Urothelium cell line (cell line): ENCODE measurements around the gene ADPRHL1.
"Not testable (repeated sequence)": the region's sequence is repeated elsewhere in the genome, so short reads cannot be mapped to it uniquely, and the experiment has no call there.

ENCODE experiments used
- DNase-seq: peaks from one replicate; pipeline ENCODE4 v3.0.0; 2011; ENCODE audit warnings: low spot score, mixed read lengths
- FAIRE-seq: peaks from 2 replicates; lab custom pipeline; 2011; peaks lifted over from hg19 to GRCh38; lab: Jason Lieb, UNC

ADPRHL1 gene

DNA sequence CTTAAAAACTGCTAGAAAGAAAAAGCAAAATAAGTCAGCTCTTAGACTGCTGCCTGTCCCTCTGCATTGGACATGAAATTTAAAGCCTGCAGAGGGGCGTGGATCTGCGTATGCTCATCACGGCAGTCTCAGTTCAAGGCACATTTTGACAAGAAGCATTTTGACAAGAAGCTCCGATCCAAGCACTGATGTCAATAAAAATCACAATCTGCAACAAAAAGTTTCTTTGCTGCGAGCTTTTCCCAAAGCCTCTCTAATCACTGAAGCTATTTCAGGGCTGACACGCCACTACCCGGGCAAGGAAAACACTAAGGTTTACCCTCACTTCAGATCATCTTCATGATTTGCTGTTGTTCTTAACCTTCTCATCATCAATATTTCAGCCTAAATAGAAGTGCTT is 29.8 kb upstream of the ADPRHL1 start:
- DNase-seq, result no peak
- FAIRE-seq, result no peak

DNA sequence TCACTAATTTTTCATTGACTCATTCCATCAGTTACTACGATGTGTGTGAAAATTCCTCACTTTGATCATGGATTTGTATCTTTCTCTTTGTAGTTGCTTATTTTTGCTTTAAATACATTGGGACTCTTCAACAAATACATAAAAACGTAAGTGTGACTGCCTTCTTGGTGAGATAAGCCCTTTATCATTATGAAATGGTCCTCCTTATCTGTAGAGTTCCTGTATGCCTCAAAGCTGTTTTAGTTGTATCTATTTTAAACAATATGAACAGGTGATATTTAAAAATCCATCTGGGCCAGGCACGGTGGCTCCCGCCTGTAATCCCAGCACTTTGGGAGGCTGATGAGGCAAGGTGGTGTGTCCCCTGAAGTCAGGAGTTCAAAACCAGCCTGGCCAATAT is 25.9 kb upstream of the ADPRHL1 start:
- no peak for DNase-seq
- no peak for FAIRE-seq

DNA sequence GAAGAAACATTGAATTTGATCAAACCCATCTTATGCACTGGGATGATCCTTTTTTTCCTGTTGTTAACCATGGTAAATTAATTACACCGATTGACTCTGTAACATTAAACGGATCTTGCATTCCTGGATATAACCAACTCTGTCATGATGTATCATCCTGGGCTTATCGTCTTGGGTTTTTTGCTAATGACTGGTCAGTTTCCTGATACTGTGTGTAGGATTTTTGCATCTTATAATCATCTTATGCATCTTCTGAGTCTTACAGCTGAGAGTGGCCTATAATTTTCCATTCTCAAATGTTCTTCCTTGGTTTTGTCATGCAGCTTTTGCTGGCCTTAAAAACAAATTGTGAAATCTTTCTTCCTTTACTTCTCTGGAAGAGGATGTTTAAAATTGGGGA is 24.4 kb upstream of the ADPRHL1 start:
- DNase-seq (no peak), FAIRE-seq (no peak)

DNA sequence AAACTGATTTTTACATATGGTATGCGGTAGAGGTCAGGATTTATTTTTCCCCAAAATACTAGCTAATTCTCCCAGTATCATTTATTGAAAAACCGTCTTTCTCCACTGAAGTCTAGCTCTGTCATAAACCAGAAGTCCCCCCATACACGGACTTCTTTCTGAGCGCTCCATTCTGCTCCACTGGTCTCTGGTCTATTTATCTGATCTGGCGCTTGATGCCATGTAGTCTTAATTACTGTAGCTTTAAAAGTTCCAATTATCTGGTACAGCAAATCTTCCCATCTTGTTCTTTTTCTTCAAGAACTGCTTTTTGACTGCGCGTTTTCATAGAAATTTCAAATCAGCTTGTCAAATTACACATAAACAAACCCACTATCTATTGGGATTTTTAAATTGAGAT is 23.5 kb upstream of the ADPRHL1 start:
- DNase-seq (no peak), FAIRE-seq (no peak)

DNA sequence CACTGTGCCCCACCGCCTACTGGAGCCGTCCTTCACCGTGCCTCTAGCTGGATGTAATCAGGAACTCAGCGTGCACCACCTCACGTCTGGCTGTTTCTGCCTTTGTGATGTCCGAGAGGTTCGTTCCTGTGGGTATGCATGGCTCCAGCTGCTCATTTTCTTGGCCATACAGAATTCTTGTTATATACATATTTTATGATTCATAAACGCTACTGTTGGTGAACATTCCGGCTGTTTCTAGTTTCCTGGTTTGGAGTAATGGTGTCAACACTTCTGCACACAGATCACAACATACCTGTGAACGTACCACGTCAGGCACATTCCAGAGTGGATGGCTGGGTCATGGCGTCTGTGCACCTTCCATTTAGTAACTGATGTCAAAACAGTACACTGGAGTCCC is 22.6 kb upstream of the ADPRHL1 start:
- DNase-seq, result no peak
- FAIRE-seq, result no peak

DNA sequence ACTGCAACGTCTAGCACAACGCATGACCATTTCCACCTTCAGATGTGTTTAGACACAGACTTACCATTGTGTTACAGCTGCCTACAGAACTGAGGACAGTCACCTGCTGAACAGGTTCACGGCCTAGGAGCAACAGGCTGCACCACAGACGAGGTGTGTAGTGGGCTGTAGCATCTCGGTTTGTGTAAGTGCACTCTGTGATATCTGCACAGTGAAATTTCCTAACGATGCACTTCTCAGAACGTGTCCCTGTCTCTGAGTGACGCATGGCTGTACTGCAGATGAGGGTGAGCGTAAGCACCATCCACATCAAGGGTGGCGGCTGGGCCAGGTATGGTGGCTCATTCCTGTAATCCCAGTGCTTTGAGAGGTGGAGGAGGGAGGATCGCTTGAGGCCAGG is 22.0 kb upstream of the ADPRHL1 start:
- DNase-seq (no peak), FAIRE-seq (peak; percentile 30)

DNA sequence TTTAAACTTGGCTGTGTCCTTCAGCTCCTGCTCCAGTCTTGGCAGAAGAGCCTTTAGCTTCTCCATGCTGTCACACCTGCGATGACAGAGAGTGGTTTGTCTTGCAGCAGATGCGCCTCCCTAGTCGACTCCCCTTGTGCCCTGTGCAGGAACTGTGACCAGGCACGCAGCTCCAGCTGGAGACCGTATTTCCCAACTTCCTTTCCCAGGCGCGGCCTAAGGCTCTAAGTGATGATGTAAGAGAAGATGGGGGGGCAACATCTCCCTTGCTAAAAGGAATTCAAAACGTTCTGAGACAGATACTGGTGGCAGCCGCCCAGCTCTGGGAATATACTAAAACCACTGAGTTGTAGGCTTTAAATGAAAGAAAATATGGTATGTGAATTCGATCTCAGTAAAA is 20.9 kb upstream of the ADPRHL1 start:
- FAIRE-seq (no peak), DNase-seq (no peak)

DNA sequence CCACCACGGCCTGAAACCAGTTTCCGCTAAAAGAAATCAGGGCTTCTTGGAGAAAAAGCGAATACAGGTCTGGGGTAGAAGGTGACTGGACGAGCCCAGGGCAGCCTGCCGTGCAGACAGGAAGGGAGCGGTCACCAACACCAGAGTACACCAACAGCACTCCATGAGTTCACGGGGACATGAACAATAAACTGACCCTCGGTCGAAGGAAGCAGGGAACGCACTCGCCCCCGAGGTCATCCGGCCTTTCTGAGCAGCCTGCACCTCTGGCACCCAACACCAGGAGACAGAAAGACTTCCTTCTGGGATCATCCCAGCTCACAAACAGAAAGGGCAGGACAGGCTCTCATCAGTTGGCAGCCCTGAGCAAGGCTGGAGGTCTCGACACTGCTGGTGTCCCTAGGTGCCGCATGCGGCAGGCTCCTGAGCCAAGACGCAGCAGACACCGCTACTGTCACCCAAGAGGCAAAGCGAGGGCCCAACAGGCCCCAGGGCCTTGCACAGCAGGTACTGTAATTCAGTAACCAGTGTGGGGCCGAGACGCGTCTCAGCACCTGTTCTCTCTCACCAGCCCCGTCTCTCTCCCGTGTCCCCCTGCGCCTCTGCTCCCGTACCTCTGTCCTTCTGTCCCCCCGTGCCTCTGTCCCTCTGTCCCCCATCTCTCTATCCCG is 19.2 kb upstream of the ADPRHL1 start:
- FAIRE-seq, result peak; percentile 52
- DNase-seq, result no peak

DNA sequence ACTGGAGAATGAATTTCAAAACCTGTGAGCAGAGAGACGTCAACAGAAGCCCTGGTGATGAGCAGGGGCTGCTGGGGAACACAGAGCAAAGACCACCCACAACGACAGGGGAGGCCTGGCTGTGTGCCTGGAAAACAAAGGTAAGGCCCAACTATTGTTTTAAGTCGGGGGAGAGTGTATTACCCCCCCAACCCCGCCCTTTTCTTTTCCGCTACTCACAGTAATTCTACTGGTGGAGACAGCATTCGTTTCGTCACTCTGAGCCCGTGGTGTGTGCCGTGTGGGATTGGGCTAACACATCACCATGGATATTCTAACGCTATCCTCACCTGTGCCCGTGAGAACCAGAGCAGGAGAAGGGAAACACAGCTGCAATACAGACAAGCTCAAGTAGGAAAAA is 18.6 kb upstream of the ADPRHL1 start:
- no peak for DNase-seq
- no peak for FAIRE-seq

DNA sequence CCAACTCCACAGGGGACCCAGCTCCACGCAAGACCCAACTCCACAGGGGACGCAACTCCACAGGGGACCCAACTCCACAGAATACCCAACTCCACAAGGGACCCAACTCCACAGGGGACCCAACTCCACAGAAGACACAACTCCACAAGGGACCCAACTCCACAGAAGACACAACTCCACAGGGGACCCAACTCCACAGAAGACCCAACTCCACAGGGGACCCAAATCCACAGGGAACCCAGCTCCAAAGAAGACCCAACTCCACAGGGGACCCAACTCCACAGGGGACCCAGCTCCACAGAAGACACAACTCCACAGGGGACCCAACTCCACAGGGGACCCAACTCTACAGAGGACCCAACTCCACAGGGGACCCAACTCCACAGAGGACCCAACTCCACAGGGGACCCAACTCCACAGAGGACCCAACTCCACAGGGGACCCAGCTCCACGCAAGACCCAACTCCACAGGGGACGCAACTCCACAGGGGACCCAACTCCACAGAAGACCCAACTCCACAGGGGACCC is 17.4 kb upstream of the ADPRHL1 start:
- DNase-seq, result not testable (repeated sequence)
- FAIRE-seq, result peak; percentile 23

DNA sequence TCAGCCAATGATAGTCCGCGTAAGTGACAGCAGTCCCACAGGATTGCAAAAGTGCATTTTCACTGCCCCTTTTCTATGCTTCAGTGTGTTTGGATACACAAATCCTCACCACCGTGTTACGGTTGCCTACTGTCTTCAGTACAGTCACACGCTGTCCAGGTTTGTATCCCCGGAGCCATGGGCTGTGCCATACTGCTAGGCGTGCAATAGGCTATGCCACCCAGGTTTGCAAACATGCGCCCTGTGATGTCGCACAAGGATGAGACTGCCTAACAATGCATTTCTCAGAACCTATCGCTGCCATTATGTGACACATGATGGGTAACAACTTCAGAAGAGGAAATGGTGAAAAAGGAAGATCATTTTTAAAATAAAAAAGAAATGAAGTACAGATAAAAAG is 16.8 kb upstream of the ADPRHL1 start:
- peak; percentile 77 for FAIRE-seq
- DNase-seq, result no peak

DNA sequence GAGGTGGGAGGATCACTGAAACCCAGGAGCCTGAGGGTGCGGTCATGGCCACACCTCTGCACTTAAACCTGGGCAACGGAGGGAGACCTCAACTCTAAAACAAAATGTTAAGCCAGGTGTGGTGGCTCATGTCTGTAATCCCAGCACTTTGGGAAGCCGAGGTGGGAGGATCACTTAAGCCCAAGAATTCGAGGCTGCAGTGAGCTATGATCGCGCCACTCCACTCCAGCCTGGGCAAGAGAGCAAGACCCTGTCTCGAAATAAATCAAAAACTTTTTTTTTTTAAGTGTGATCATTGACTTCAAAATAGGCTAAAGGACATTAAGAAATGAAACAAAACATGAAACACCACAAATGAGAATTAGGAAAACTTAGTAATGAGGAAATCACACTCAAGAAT is 16.3 kb upstream of the ADPRHL1 start:
- FAIRE-seq (no peak), DNase-seq (no peak)

DNA sequence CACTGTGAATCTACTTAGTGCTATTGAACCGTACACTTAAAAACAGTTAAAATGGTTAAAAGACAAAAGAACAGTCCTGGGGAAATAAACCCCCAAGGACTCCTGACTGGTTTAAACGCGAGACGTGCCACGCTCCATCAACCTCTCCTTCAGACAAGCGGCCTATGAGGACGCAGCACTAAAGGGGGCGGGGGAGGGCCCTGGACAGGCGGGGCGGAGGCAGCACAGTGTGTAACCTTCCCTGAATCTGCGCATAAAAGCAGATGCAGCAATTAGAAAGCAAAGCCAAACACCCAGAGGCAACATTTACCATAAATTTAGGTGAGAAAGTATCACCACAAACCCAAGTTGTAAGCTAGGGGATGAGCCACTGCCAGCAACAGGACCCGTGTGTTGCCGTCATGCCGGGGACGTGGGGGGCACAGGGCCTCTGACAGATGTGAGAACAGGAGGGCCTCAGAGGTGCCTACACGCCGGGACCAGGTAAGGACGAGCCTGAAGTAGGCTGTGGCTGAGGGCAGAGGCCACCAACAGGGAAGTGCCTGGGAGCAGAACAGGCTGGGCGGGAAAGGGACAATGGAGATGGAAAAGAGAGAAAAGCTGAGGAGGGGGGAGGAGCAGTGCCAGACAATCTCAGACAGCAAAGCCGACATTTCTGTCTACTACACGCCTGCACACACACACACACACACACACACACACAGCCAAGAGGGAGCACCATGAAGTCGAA is 15.3 kb upstream of the ADPRHL1 start:
- DNase-seq (no peak), FAIRE-seq (peak; percentile 62)

DNA sequence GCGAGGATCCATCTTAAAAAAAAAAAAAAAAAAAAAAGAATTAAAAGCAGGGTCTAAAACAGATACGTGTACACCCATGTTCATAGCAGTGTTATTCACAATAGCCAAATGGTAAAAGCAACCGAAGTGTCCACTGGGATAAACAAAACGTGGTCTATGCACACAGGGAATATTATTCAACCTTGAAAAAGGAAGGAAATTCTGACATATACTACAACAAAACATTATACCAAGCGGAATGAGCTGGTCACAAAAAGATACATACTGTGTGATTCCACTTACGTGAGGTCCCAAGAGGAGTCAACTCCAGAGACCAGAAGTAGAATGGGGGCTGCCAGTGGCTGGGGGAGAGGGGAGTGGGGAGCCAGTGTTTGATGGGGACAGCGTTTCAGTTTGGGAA is 14.7 kb upstream of the ADPRHL1 start:
- DNase-seq (no peak), FAIRE-seq (no peak)

DNA sequence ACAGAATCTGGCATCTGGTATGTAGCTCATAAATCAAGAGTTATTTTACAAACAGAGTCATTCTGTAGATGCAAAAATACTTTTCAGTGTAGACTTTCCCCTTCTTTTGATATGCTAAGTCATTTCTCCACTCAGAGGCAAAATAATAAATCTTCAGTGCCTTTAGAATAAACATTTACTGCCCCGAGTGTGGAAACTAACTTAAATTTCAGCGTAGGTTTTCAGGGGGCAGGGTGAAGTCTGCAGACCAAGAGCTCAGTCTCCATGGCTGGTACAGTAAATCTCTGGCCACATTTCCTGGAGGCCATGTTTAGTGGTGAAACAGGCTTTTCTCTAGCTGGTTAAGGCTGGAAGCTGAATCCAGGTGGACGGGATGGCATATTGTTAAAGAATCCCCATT is 13.1 kb upstream of the ADPRHL1 start:
- FAIRE-seq (no peak), DNase-seq (no peak)

DNA sequence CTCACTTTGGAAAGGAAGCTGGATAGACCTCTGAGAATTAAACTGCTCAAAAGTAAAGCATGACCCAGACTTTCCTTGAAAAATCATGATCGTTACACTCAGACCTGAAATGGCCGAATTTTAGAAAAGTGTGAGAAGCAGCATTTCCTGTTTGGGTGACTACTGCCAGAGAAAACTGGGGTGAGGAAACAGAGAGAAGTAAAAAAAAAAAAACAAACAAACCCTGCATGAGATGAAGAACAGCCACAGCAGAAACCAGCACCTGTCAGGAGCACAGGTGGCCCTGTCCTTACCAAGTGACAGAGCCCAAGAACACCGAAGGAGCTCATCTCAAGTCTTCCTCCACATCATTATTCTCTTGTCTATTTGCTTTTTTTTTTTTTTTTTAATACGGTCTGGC is 12.0 kb upstream of the ADPRHL1 start:
- FAIRE-seq, result no peak
- no peak for DNase-seq

DNA sequence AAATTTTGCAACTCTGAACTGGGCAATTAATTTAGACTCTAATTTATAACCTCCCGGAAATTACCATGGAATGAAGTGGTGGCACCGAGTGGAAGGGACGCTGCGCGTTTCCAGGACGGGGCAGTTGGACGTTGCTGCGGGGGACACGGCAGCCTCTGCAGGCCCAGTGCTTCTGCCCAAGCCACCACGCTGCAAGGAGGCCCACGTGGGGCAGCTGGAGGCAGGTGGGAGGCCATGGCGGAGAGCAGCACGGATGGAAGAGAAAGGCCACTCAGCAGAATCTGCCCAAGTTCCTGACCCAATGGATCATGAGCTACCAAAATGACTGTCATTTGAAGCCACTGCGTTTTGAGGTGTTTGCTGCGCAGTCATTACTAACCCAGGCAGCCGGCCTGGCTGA is 11.2 kb upstream of the ADPRHL1 start:
- DNase-seq, result no peak
- FAIRE-seq, result no peak

DNA sequence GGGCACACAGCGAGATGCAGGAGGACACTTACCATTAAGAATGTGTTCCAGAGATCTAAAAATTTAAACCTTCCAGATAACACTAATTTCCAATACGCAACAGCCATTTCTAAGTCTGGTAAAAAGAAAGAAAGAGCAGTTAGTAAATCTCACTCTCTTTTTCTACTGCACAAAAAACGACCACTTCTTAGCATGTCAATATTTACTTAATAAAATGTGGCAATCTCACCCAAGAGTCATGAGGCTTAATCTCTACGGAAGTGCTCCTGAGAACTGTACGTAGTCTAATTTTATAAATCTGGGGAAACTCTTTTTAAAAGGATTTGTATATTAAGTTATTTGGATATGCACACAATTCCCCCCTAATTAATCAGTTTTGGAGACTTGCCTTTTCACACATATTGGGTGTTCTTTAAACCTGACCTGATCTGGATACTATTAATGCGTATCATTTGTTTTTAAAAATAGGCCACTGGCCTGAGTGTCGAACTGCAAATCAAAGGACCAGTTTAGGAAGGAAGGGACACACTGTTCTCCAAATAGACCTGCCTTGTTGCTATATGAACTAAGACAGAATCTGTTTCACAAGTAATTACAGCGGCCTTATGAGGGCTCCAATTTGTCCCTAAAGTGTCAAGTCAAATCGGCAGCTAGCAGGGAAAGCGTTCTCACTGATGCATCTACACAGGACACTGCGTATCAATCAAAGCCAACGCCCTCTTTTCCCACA is 7.9 kb upstream of the ADPRHL1 start:
- no peak for DNase-seq
- FAIRE-seq, result no peak

DNA sequence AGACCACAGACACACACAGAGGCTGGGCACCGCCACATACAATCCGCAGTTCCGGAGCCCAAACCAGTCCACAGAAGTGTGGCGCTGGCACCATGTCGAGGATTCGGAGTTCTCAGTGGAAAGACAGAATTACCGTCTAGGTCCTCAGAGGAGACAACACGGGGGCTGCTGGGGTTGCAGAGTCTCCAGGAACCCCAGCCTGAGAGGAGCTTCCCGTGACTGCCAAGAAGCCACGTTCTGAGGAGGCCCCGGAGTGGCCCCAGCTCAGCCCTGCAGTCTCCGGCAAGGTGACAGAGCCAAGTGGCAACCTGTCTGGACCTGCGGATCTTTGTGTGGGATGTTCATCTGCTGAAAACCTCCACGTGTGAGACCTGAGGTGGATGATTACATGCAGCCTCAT is 7.3 kb upstream of the ADPRHL1 start:
- DNase-seq (no peak), FAIRE-seq (no peak)

DNA sequence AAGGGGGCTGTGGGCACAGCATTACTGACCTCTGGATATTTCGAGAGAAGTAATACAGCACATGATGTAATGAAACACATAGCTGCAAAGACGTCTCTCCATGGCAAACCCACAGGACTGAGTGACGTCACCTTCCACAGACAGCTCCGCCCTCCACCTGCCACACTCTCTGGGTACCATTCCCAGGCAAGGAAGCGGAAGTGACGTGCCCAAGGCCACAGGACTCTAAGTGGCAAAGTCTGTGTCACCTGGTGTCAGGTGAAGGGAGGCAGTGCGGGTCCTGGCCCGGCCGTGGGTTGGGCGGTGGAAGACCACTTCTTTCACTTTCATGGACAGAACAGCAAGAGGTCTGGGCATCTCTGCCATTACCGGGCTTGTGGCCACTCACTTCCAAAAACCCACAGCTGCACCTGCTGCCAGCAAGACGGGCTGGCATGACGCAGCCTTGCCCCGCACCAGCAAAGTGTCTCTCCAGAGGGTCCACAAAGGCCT is 6.8 kb upstream of the ADPRHL1 start:
- DNase-seq, result no peak
- peak; percentile 77 for FAIRE-seq

DNA sequence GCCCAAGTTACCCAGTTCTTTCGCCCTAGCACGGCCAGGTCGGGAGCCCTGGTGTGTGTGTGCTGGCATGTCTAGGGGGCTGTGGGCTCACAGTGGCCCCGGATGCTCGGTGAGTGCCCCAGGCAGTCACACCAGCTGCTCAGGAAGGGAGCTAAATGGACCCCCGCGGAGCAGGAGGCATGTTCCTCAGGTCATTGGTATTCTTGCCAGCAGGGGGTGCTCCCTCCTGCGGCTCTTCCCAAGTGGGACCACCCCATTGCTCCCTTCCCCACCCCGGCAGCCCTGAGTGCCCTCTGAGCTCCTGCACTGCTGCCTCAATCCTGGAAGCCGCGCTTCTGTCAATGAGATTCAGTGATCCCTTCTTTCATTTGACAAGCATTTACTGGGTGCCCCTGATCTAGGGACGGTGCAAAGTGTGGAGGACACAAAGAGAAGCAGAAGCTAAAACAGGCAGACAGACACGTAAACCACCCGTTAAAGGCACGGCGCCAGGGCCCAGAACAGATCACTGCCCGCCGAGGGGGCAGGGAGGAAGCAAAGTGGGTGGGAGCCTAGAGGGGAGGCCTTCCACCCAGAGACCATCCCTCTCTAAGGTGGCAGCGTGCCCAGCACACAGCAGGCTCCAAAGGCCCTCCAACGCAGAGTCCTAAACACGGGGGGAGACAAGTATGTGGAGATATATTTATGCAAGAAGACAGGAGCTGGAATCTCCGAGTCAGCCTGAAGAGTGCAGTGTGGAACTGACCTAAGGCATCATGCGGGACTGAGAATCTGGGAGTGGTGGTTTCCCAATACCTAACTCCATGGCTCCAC is 5.2 kb upstream of the ADPRHL1 start:
- FAIRE-seq, result no peak
- no peak for DNase-seq
